ENCODE measurements around the gene LYZL6. TPM values are rescaled to one million over a fixed set of nuclear protein-coding genes. Genes with fewer than 3 reads are reported as not detected.
"Not testable (repeated sequence)": the region's sequence is repeated elsewhere in the genome, so short reads cannot be mapped to it uniquely, and the experiment has no call there.

Gene LYZL6
- polyA plus RNA-seq, 1 donor: not detected

- DNase-seq: no peak
These were observed 638 bp upstream of the LYZL6 start for GRCh38 chr17:35944151-35944550.

GRCh38 chr17:35942588-35943186, 826 bp downstream of the LYZL6 start:
- DNase-seq: no peak

- DNase-seq: not testable (repeated sequence)
These were observed 5.0 kb downstream of the LYZL6 start for GRCh38 chr17:35938492-35938891.

GRCh38 chr17:35936063-35936462, 7.5 kb downstream of the LYZL6 start:
- no peak for DNase-seq

GRCh38 chr17:35934760-35935159, 8.8 kb downstream of the LYZL6 start:
- DNase-seq: no peak

GRCh38 chr17:35932586-35932985, 10.9 kb downstream of the LYZL6 start:
- DNase-seq: no peak

- peak; percentile 21 for DNase-seq
These were observed 11.6 kb downstream of the LYZL6 start for GRCh38 chr17:35931794-35932425.

- peak; percentile 65 for DNase-seq
These were observed 13.1 kb downstream of the LYZL6 start, which contains the start of gene RDM1 for GRCh38 chr17:35930211-35931065. RDM1 (minus strand) TSS chr17:35930773; CDS start chr17:35930727, 46 bp downstream.

GRCh38 chr17:35927714-35928113, 15.8 kb downstream of the LYZL6 start:
- DNase-seq: no peak

GRCh38 chr17:35923609-35924114, 19.9 kb downstream of the LYZL6 start:
- DNase-seq: no peak

- DNase-seq: no peak
These were observed 23.3 kb downstream of the LYZL6 start for GRCh38 chr17:35920229-35920628.

GRCh38 chr17:35918665-35919064, 24.8 kb downstream of the LYZL6 start:
- no peak for DNase-seq

GRCh38 chr17:35917519-35918213, 25.8 kb downstream of the LYZL6 start:
- DNase-seq: no peak

- no peak for DNase-seq
These were observed 28.2 kb downstream of the LYZL6 start for GRCh38 chr17:35915153-35915964.

- no peak for DNase-seq
These were observed 29.2 kb downstream of the LYZL6 start for GRCh38 chr17:35914354-35914753.

- no peak for DNase-seq
These were observed 29.9 kb downstream of the LYZL6 start for GRCh38 chr17:35913609-35914008.

- DNase-seq: no peak
These were observed 30.6 kb downstream of the LYZL6 start for GRCh38 chr17:35912942-35913341.

- no peak for DNase-seq
These were observed 31.1 kb downstream of the LYZL6 start for GRCh38 chr17:35912339-35912912.

- DNase-seq: no peak
These were observed 34.1 kb downstream of the LYZL6 start for GRCh38 chr17:35909408-35909807.

- DNase-seq: no peak
These were observed 35.8 kb downstream of the LYZL6 start for GRCh38 chr17:35907691-35908090.

GRCh38 chr17:35906926-35907637, 36.4 kb downstream of the LYZL6 start:
- DNase-seq: no peak
